H9 (cell line): ENCODE measurements around the gene RNASE7. TPM values are rescaled to one million over a fixed set of nuclear protein-coding genes. Genes with fewer than 3 reads are reported as not detected.

Source experiments
- DNase-seq: peaks from one replicate; pipeline ENCODE4 v3.0.0-alpha.2; 2017
- H2AFZ ChIP-seq: one replicate; pipeline ENCODE4 v1.6.1; 2013; ENCODE audit warnings: mild to moderate bottlenecking, low read length, control low read depth, moderate library complexity
- H2AK5ac ChIP-seq: 2 replicates; pipeline ENCODE4 v1.6.1; 2013; ENCODE audit warnings: low read length, control low read depth, mixed read lengths; ENCODE audit not compliant: insufficient read length
- H2BK120ac ChIP-seq: one replicate; pipeline ENCODE4 v1.6.1; 2013; ENCODE audit warnings: low read depth, mild to moderate bottlenecking, low read length, control low read depth, inconsistent platforms; ENCODE audit not compliant: poor library complexity, severe bottlenecking
- H2BK12ac ChIP-seq: 2 replicates; pipeline ENCODE4 v1.6.1; 2013; ENCODE audit warnings: low read length, control low read depth, mixed read lengths, low read depth; ENCODE audit not compliant: insufficient read length
- H2BK15ac ChIP-seq: 2 replicates; pipeline ENCODE4 v1.6.1; 2013; ENCODE audit warnings: low read depth, low read length, control low read depth
- H2BK20ac ChIP-seq: one replicate; pipeline ENCODE4 v1.6.1; 2013; ENCODE audit warnings: low read depth, mild to moderate bottlenecking, low read length, control low read depth, inconsistent platforms; ENCODE audit not compliant: poor library complexity, severe bottlenecking
- H2BK5ac ChIP-seq: 2 replicates; pipeline ENCODE4 v1.6.1; 2013; ENCODE audit warnings: low read length, control low read depth, mixed read lengths; ENCODE audit not compliant: insufficient read length
- H3K14ac ChIP-seq: 2 replicates; pipeline ENCODE4 v1.6.1; 2013; ENCODE audit warnings: low read length, control low read depth; ENCODE audit not compliant: insufficient read depth
- H3K18ac ChIP-seq: 2 replicates; pipeline ENCODE4 v1.6.1; 2013; ENCODE audit warnings: low read depth, mild to moderate bottlenecking, mixed read lengths, low read length, control low read depth; ENCODE audit not compliant: insufficient read length
- H3K23ac ChIP-seq: 2 replicates; pipeline ENCODE4 v1.6.1; 2013; ENCODE audit warnings: low read length, control low read depth, mixed read lengths, low read depth; ENCODE audit not compliant: insufficient read length
- H3K23me2 ChIP-seq: 2 replicates; pipeline ENCODE4 v1.6.1; 2013; ENCODE audit warnings: low read depth, mild to moderate bottlenecking, mixed read lengths, low read length, control low read depth; ENCODE audit not compliant: insufficient read length, poor library complexity, severe bottlenecking
- H3K27ac ChIP-seq: 2 replicates; pipeline ENCODE4 v1.5.1; 2013; ENCODE audit warnings: low read length, control low read depth, mixed read lengths, low read depth; ENCODE audit not compliant: insufficient read length
- H3K27me3 ChIP-seq: 2 replicates; pipeline ENCODE4 v1.6.1; 2013; ENCODE audit warnings: low read length, control low read depth, inconsistent platforms; ENCODE audit not compliant: insufficient read depth
- H3K4ac ChIP-seq: 2 replicates; pipeline ENCODE4 v1.6.1; 2013; ENCODE audit warnings: low read depth, mild to moderate bottlenecking, control low read depth, inconsistent platforms, low read length, moderate library complexity
- H3K4me1 ChIP-seq: 2 replicates; pipeline ENCODE4 v1.6.1; 2013; ENCODE audit warnings: low read length, control low read depth, inconsistent platforms; ENCODE audit not compliant: insufficient read depth
- H3K4me2 ChIP-seq: 2 replicates; pipeline ENCODE4 v1.6.1; 2013; ENCODE audit warnings: low read length, control low read depth, mixed read lengths; ENCODE audit not compliant: insufficient read length, insufficient read depth
- H3K56ac ChIP-seq: 2 replicates; pipeline ENCODE4 v1.6.1; 2013; ENCODE audit warnings: low read depth, mild to moderate bottlenecking, mixed read lengths, low read length, control low read depth; ENCODE audit not compliant: insufficient read length
- H3K79me1 ChIP-seq: 2 replicates; pipeline ENCODE4 v1.6.1; 2013; ENCODE audit warnings: low read depth, mild to moderate bottlenecking, moderate library complexity, low read length, control low read depth, inconsistent platforms; ENCODE audit not compliant: insufficient read depth, poor library complexity, severe bottlenecking
- H3K79me2 ChIP-seq: 2 replicates; pipeline ENCODE4 v1.6.1; 2013; ENCODE audit warnings: low read length, control low read depth, inconsistent platforms; ENCODE audit not compliant: insufficient read depth
- H3K9ac ChIP-seq: 2 replicates; pipeline ENCODE4 v1.6.1; 2013; ENCODE audit warnings: low read length, control low read depth, mixed read lengths; ENCODE audit not compliant: insufficient read length; ENCODE audit errors: extremely low read depth
- H3K9me3 ChIP-seq: one replicate; pipeline ENCODE4 v1.6.1; 2013; ENCODE audit warnings: low read depth, low read length, inconsistent platforms; ENCODE audit not compliant: control insufficient read depth
- H3T11ph ChIP-seq: one replicate; pipeline ENCODE4 v1.6.1; 2013; ENCODE audit warnings: mild to moderate bottlenecking, low read length, control low read depth, inconsistent platforms
- H4K20me1 ChIP-seq: one replicate; pipeline ENCODE4 v1.6.1; 2013; ENCODE audit not compliant: control insufficient read depth, insufficient read length, insufficient read depth
- H4K5ac ChIP-seq: 2 replicates; pipeline ENCODE4 v1.6.1; 2013; ENCODE audit warnings: low read depth, mild to moderate bottlenecking, mixed read lengths, low read length, control low read depth; ENCODE audit not compliant: insufficient read length
- H4K8ac ChIP-seq: replicated peaks from 2 replicates; pipeline ENCODE4 v1.6.1; 2013; ENCODE audit warnings: low read length, control low read depth, mixed read lengths, low read depth; ENCODE audit not compliant: insufficient read length
- H4K91ac ChIP-seq: 2 replicates; pipeline ENCODE4 v1.6.1; 2013; ENCODE audit warnings: low read depth, mild to moderate bottlenecking, moderate library complexity, mixed read lengths, low read length, control low read depth; ENCODE audit not compliant: insufficient read length
- H3K27ac Mint-ChIP-seq, 3 experiments: 2 replicates in 2 of 3; 3 replicates in 1 of 3; pipeline ENCODE4 v1.8.0; 2020 to 2021; ENCODE audit warnings: mixed read lengths in 3 of 3, mild to moderate bottlenecking in 1 of 3, moderate library complexity in 1 of 3
- H3K27me3 Mint-ChIP-seq: 2 replicates; pipeline ENCODE4 v1.8.0; 2021; ENCODE audit warnings: low read depth, mild to moderate bottlenecking, moderate library complexity, mixed read lengths
- H3K36me3 Mint-ChIP-seq, 3 experiments: 2 replicates in 2 of 3; 3 replicates in 1 of 3; pipeline ENCODE4 v1.8.0; 2020 to 2021; ENCODE audit warnings: low read depth in 3 of 3, mixed read lengths in 3 of 3; ENCODE audit not compliant: insufficient read depth in 1 of 3
- H3K4me1 Mint-ChIP-seq, 2 experiments: 2 replicates each; pipeline ENCODE4 v1.8.0; 2020; ENCODE audit warnings: mixed read lengths in 2 of 2
- H3K4me3 Mint-ChIP-seq, 2 experiments: 2 replicates in 1 of 2; 3 replicates in 1 of 2; pipeline ENCODE4 v1.8.0; 2020 to 2021; ENCODE audit warnings: mild to moderate bottlenecking in 2 of 2, mixed read lengths in 2 of 2, moderate library complexity in 1 of 2
- H3K9me3 Mint-ChIP-seq, 2 experiments: 2 replicates in 1 of 2; 3 replicates in 1 of 2; pipeline ENCODE4 v1.8.0; 2020; ENCODE audit warnings: mild to moderate bottlenecking in 2 of 2, mixed read lengths in 2 of 2, moderate library complexity in 1 of 2
- CTCF ChIP-seq: fragments of 200-600 bp; sonication (generic); conservative IDR thresholded peaks from 3 replicates; pipeline ENCODE4 v1.8.0; 2021; ENCODE audit warnings: antibody characterized with exemption, mild to moderate bottlenecking
- WGBS: extraction: QIAGEN DNeasy Blood & Tissue Kit; methylation state at CpG from one replicate; pipeline ENCODE4 v1.1.7; 2013; ENCODE audit warnings: missing lambda C conversion rate, low lambda C conversion rate, mixed read lengths; ENCODE audit not compliant: insufficient read length; ENCODE audit errors: extremely low coverage; 5-methylcytosine and 5-hydroxymethylcytosine counted together
- total RNA-seq: library from RNA; stranded (reverse); gene quantifications from 2 replicates; pipeline ENCODE4 v1.2.1, GENCODE V29; 2021

The RNASE7 gene
- total RNA-seq, 1 experiment from 2014 or later, result not detected

DNA sequence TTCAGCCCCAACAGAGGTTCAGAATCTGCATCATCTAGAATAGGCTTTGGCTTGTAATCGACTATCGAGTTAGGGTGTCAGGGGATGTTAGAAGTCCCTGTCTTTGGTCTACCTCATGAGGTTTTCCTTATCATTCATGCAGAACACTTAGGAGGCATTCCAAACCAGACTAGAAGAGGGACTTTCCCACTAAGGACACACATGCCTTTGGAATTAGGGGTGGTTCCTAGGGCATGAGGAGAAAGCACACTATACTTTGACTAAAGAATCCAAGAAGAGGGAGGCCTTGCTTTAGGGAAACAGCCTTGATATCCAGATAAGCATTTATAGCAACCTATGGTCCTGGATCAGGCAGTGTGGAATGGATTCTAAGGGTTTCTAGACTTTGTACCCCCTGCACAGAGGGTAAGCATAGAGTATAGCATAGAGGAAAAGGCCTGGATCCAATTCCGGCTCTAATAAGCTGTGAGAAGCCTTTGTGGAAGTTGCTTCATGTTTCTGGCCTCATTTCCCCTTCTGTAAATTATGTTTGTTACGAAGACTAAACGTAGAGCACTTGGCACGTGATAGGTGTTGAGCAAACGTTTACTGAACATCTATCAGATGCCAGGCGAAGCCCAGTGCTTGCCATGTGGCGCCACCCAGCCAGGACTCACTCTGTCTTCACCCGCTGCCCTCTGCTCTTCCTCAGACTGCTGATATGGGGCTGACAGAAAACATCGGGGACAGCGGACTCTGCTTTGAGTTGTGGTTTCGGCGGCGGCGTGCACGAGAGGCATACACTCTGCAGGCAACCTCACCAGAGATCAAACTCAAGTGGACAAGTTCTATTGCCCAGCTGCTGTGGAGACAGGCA, 43.1 kb downstream of the RNASE7 start:
- no peaks in the 10 kb centered on the region; the same call in 1 of the 2 replicates for H3K4me1 ChIP-seq
- no peak overlapping the region for H3K4ac ChIP-seq
- no peak overlapping the region; a peak in 1 of 5 replicates for H3K4me3 Mint-ChIP-seq
- H2BK120ac ChIP-seq, result no peak overlapping the region
- WGBS, result no CpG with 5 or more reads among the region's 17 CpGs
- TF ChIP-seq CTCF, result no peak
- H4K5ac ChIP-seq, result no peak overlapping the region
- H2BK20ac ChIP-seq, result no peak overlapping the region
- H3K56ac ChIP-seq, result no peak overlapping the region
- no peak overlapping the region for H3K23ac ChIP-seq
- H3K9me3 ChIP-seq, result no peaks in the 10 kb centered on the region
- no peak overlapping the region for H2AFZ ChIP-seq
- H3K14ac ChIP-seq, result no peak overlapping the region
- no peak overlapping the region for H3K27ac ChIP-seq
- no peak for DNase-seq
- no peak overlapping the region for H4K8ac ChIP-seq
- no peaks in the 10 kb centered on the region for H3K79me2 ChIP-seq
- no peaks in the 10 kb centered on the region for H3K79me1 ChIP-seq
- H3K9me3 Mint-ChIP-seq, result no peaks in the 10 kb centered on the region; a peak in 1 of 5 replicates
- H3K27ac Mint-ChIP-seq, result peak overlapping the region in 1 of 3 experiments; percentile 69; a peak in 1 of 7 replicates
- H3K36me3 Mint-ChIP-seq, result peaks cover 57 to 94% (median 81%) of the 10 kb centered on the region in 3 experiments
- H2BK5ac ChIP-seq, result no peak overlapping the region
- no peak overlapping the region for H2BK15ac ChIP-seq
- H3K27me3 ChIP-seq, result no peaks in the 10 kb centered on the region
- no peak overlapping the region for H3K4me2 ChIP-seq
- no peak overlapping the region for H3K18ac ChIP-seq
- H4K91ac ChIP-seq, result no peak overlapping the region
- no peak overlapping the region for H2BK12ac ChIP-seq
- no peak overlapping the region for H3T11ph ChIP-seq
- no peaks in the 10 kb centered on the region for H4K20me1 ChIP-seq
- no peak overlapping the region for H2AK5ac ChIP-seq
- H3K27me3 Mint-ChIP-seq, result peaks cover 2% of the 10 kb centered on the region; the same call in 1 of the 2 replicates
- H3K9ac ChIP-seq, result no peak overlapping the region
- no peaks in the 10 kb centered on the region for H3K23me2 ChIP-seq
- H3K4me1 Mint-ChIP-seq, result peaks cover 16% of the 10 kb centered on the region in 2 experiments
